GM23338 (cell line): ENCODE results near the gene KRT17. TPM values are rescaled to one million over a fixed set of nuclear protein-coding genes. Genes with fewer than 3 reads are reported as not detected.
"Not testable (repeated sequence)": the region's sequence is repeated elsewhere in the genome, so short reads cannot be mapped to it uniquely, and the experiment has no call there.

Experiments used
- ATAC-seq: fragments of 200-7000 bp; cut with Tn5 transposase; 3 replicates; pipeline ENCODE4 v1.9.1; 2020
- DNase-seq: peaks from one replicate; pipeline ENCODE4 v3.0.0-alpha.2; 2015; ENCODE audit warnings: low spot score
- H2AFZ ChIP-seq: fragments of 200-600 bp; sonication (generic); 2 replicates; pipeline ENCODE4 v1.8.0; 2016; ENCODE audit warnings: antibody characterized with exemption, mild to moderate bottlenecking, moderate library complexity
- H3F3A ChIP-seq: fragments of 200-600 bp; sonication (generic); replicated peaks from 2 replicates; pipeline ENCODE4 v1.8.0; 2017; ENCODE audit warnings: antibody characterized with exemption, mixed run types, low read depth
- H3K27ac ChIP-seq: fragments of 200-600 bp; sonication (generic); 2 replicates; pipeline ENCODE4 v1.6.1; 2016; ENCODE audit warnings: low read depth
- H3K27me3 ChIP-seq: fragments of 200-600 bp; sonication (generic); 2 replicates; pipeline ENCODE4 v1.8.0; 2016; ENCODE audit warnings: mild to moderate bottlenecking, mixed run types, moderate library complexity; ENCODE audit not compliant: insufficient read depth
- H3K36me3 ChIP-seq: fragments of 200-600 bp; sonication (generic); 2 replicates; pipeline ENCODE4 v1.8.0; 2016; ENCODE audit warnings: mild to moderate bottlenecking; ENCODE audit not compliant: insufficient read depth
- H3K4me1 ChIP-seq: fragments of 200-600 bp; sonication (generic); 2 replicates; pipeline ENCODE4 v1.8.0; 2016; ENCODE audit warnings: mild to moderate bottlenecking, moderate library complexity; ENCODE audit not compliant: insufficient read depth
- H3K4me2 ChIP-seq: fragments of 200-600 bp; sonication (generic); 2 replicates; pipeline ENCODE4 v1.7.1; 2017; ENCODE audit warnings: mixed run types
- H3K4me3 ChIP-seq: fragments of 200-600 bp; sonication (generic); 2 replicates; pipeline ENCODE4 v1.6.1; 2016; ENCODE audit warnings: mixed run types
- H3K79me2 ChIP-seq: fragments of 200-600 bp; sonication (generic); replicated peaks from 2 replicates; pipeline ENCODE4 v1.8.0; 2017; ENCODE audit warnings: mild to moderate bottlenecking; ENCODE audit not compliant: insufficient read depth
- H3K9me2 ChIP-seq: fragments of 200-600 bp; sonication (generic); 2 replicates; pipeline ENCODE4 v1.8.0; 2017; ENCODE audit not compliant: insufficient read depth
- H4K20me1 ChIP-seq: fragments of 200-600 bp; sonication (generic); replicated peaks from 2 replicates; pipeline ENCODE4 v1.8.0; 2017; ENCODE audit warnings: mild to moderate bottlenecking; ENCODE audit not compliant: insufficient read depth
- H3K27ac Mint-ChIP-seq: 2 replicates; pipeline ENCODE4 v1.8.0; 2020; ENCODE audit warnings: inconsistent platforms, mild to moderate bottlenecking, moderate library complexity, mixed read lengths
- H3K27me3 Mint-ChIP-seq: 3 replicates; pipeline ENCODE4 v1.8.0; 2022; ENCODE audit warnings: low read depth, mild to moderate bottlenecking, moderate library complexity, mixed read lengths, inconsistent platforms; ENCODE audit not compliant: insufficient read depth, poor library complexity
- H3K36me3 Mint-ChIP-seq: 3 replicates; pipeline ENCODE4 v1.8.0; 2021; ENCODE audit warnings: low read depth, mild to moderate bottlenecking, inconsistent platforms, moderate library complexity, mixed read lengths
- H3K4me1 Mint-ChIP-seq: 3 replicates; pipeline ENCODE4 v1.8.0; 2020; ENCODE audit warnings: mild to moderate bottlenecking, inconsistent platforms, mixed read lengths
- H3K4me3 Mint-ChIP-seq: 3 replicates; pipeline ENCODE4 v1.8.0; 2021; ENCODE audit warnings: moderate library complexity, mild to moderate bottlenecking, inconsistent platforms, mixed read lengths
- H3K9me3 Mint-ChIP-seq: 3 replicates; pipeline ENCODE4 v1.8.0; 2020; ENCODE audit warnings: moderate library complexity, mild to moderate bottlenecking, inconsistent platforms, mixed read lengths
- CREB1 ChIP-seq: fragments of 250-450 bp; sonication (Bioruptor Pico); IDR thresholded peaks from 2 replicates; pipeline ENCODE4 v1.5.0; 2020; ENCODE audit warnings: low read depth, mild to moderate bottlenecking, moderate library complexity
- CTCF ChIP-seq, 2 experiments: fragments of 200-600 bp in 1 of 2; sonication (generic) in 1 of 2; conservative IDR thresholded peaks; 2 replicates each; pipeline versions ENCODE4 v1.5.1 to v1.6.1; 2016 to 2017; ENCODE audit warnings: antibody characterized with exemption in 2 of 2, low read depth in 2 of 2, mild to moderate bottlenecking in 2 of 2, moderate library complexity in 1 of 2
- ETS1 ChIP-seq: IDR thresholded peaks from 2 replicates; pipeline ENCODE4 v1.6.1; 2016; ENCODE audit warnings: antibody characterized with exemption
- JUNB ChIP-seq: IDR thresholded peaks from one replicate; pipeline ENCODE4 v1.6.1; 2016; ENCODE audit warnings: antibody characterized with exemption; ENCODE audit not compliant: unreplicated experiment
- NANOG ChIP-seq: IDR thresholded peaks from 2 replicates; pipeline ENCODE4 v1.6.1; 2016; ENCODE audit warnings: antibody characterized with exemption, borderline replicate concordance
- POLR2AphosphoS5 ChIP-seq: IDR thresholded peaks from 2 replicates; pipeline ENCODE4 v1.6.1; 2016; ENCODE audit warnings: antibody characterized with exemption, low read depth
- REST ChIP-seq: IDR thresholded peaks from one replicate; pipeline ENCODE4 v1.6.1; 2018; ENCODE audit warnings: antibody characterized with exemption; ENCODE audit not compliant: unreplicated experiment
- ZNF114 ChIP-seq: fragments of 250-450 bp; sonication (Bioruptor Pico); IDR thresholded peaks from 2 replicates; pipeline ENCODE4 v1.5.0; 2020; ENCODE audit warnings: mild to moderate bottlenecking, moderate library complexity
- ZNF331 ChIP-seq: fragments of 250-450 bp; sonication (Bioruptor Pico); IDR thresholded peaks from 2 replicates; pipeline ENCODE4 v1.5.0; 2020; ENCODE audit warnings: low read depth, mild to moderate bottlenecking, moderate library complexity
- ZNF462 ChIP-seq: fragments of 250-450 bp; sonication (Bioruptor Pico); IDR thresholded peaks from 2 replicates; pipeline ENCODE4 v1.5.0; 2020; ENCODE audit warnings: mild to moderate bottlenecking, moderate library complexity
- polyA plus RNA-seq: library from polyadenylated mRNA; unstranded; fragments of >200 nt; fragmentation: Nextera tagmentation; extraction: Ambion mirVana; gene quantifications from 2 replicates; pipeline ENCODE4 v1.2.1, GENCODE V29; 2016
- total RNA-seq: library from RNA; depleted of rRNA; stranded (reverse); fragments of >200 nt; shearing (Covaris generic); gene quantifications from 2 replicates; pipeline ENCODE4 v1.2.3, GENCODE V29; 2014

KRT17 gene
- total and polyA plus RNA-seq, 2 experiments from 2014 or later, result 0.63 to 1.8 TPM

- DNase-seq, H4K20me1 ChIP-seq, H3K4me2 ChIP-seq, H3K4me1 ChIP-seq, H3K36me3 Mint-ChIP-seq, H2AFZ ChIP-seq, H3K4me3 Mint-ChIP-seq, H3K4me3 ChIP-seq, H3K27me3 ChIP-seq, H3K36me3 ChIP-seq, H3K27ac Mint-ChIP-seq, ATAC-seq, H3K9me3 Mint-ChIP-seq, H3F3A ChIP-seq, H3K4me1 Mint-ChIP-seq, H3K27ac ChIP-seq, H3K79me2 ChIP-seq, H3K9me2 ChIP-seq: not testable (repeated sequence)
- peaks cover 17% of the 10 kb centered on the region for H3K27me3 Mint-ChIP-seq
Observed at GRCh38 chr17:41576740-41577139, 47.6 kb downstream of the KRT17 start.

GRCh38 chr17:41575336-41575735 is 49.0 kb downstream of the KRT17 start:
- Mint-ChIP-seq H3K27me3 (peaks cover 17% of the 10 kb centered on the region), H3K4me1 (peaks cover 7% of the 10 kb centered on the region; the same call in 2 of the 3 replicates), H3K4me3 (no peak overlapping the region), H3K27ac (no peak overlapping the region), H3K9me3 (peaks cover 2% of the 10 kb centered on the region; the same call in 1 of the 3 replicates), H3K36me3 (no peaks in the 10 kb centered on the region)
- Histone ChIP-seq H3F3A (no peaks in the 10 kb centered on the region; the same call in 1 of the 2 replicates), H3K36me3 (no peaks in the 10 kb centered on the region), H2AFZ (no peak overlapping the region), H3K4me1 (peaks cover 3% of the 10 kb centered on the region; the same call in 1 of the 2 replicates), H3K9me2 (peaks cover 13% of the 10 kb centered on the region), H3K27me3 (no peaks in the 10 kb centered on the region), H3K27ac (no peak overlapping the region), H3K79me2 (no peaks in the 10 kb centered on the region), H3K4me2 (no peak overlapping the region), H3K4me3 (no peak overlapping the region), H4K20me1 (no peaks in the 10 kb centered on the region)
- DNase-seq (no peak), ATAC-seq (no peak)
- TF ChIP-seq CTCF (conservative IDR thresholded peaks at IDR 0.05; ENCODE audit: low read depth in 2 of 2) (no peak), ZNF331 (CRISPR knock-in tag) (no peak), POLR2AphosphoS5 (no peak), CREB1 (CRISPR knock-in tag) (no peak), ETS1 (no peak), REST (no peak), ZNF114 (CRISPR knock-in tag) (no peak), ZNF462 (CRISPR knock-in tag) (no peak), NANOG (no peak), JUNB (no peak)
